Loucy (cell line): ENCODE data around the gene PLEKHG7.

ENCODE experiments used
- EZH2phosphoT487 ChIP-seq: fragments of 200-600 bp; IDR thresholded peaks from 2 replicates; pipeline ENCODE4 v1.6.1; 2018; ENCODE audit warnings: antibody characterized with exemption, mild to moderate bottlenecking, moderate library complexity, borderline replicate concordance
- TF ChIP-seq, protein P1 (sequence below): fragments of 200-600 bp; sonication (generic); conservative IDR thresholded peaks from 2 replicates; pipeline ENCODE4 v1.5.1; 2014; ENCODE audit warnings: mild to moderate bottlenecking, antibody characterized with exemption, low read length

DNA sequence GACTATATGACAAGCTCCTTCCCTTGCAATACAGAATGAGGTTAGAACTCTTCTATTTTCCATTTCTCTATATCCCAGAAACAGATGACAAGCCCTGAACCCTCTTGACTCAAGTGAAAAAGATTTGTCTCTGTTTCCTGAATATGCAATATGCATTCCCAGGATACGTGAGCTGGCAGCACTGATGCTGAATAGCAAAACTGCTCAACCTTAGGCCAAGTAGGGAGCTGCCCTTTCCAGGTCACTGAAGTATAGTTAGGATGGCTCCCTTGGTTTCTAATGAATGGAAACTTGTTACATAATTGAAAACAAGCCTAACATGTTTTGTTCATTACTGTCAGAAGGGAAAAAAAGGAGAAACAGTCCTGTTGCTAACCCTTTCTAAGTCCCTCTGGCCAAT lies 47.9 kb upstream of the PLEKHG7 start:
- TF ChIP-seq, protein P1, sequence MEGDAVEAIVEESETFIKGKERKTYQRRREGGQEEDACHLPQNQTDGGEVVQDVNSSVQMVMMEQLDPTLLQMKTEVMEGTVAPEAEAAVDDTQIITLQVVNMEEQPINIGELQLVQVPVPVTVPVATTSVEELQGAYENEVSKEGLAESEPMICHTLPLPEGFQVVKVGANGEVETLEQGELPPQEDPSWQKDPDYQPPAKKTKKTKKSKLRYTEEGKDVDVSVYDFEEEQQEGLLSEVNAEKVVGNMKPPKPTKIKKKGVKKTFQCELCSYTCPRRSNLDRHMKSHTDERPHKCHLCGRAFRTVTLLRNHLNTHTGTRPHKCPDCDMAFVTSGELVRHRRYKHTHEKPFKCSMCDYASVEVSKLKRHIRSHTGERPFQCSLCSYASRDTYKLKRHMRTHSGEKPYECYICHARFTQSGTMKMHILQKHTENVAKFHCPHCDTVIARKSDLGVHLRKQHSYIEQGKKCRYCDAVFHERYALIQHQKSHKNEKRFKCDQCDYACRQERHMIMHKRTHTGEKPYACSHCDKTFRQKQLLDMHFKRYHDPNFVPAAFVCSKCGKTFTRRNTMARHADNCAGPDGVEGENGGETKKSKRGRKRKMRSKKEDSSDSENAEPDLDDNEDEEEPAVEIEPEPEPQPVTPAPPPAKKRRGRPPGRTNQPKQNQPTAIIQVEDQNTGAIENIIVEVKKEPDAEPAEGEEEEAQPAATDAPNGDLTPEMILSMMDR: no peak
- no peak for TF ChIP-seq EZH2phosphoT487
